Breast epithelium (tissue), 4 donors: ENCODE results near the gene CAMSAP2. TPM values are rescaled to one million over a fixed set of nuclear protein-coding genes. Genes with fewer than 3 reads are reported as not detected.

ENCODE experiments used
- DNase-seq, 2 donors: peaks; one replicate each; pipeline ENCODE4 v3.0.0-alpha.2; 2019; ENCODE audit warnings: low spot score in 2 of 2
- H3K27ac ChIP-seq, 2 donors: fragments of 200-600 bp; sonication (generic) in 1 of 2; one replicate each; pipeline ENCODE4 v1.5.1; 2016 to 2019; ENCODE audit warnings: mild to moderate bottlenecking in 1 of 2
- H3K27me3 ChIP-seq, 2 donors: fragments of 200-600 bp; sonication (generic) in 1 of 2; one replicate each; pipeline versions ENCODE4 v1.5.1 to v1.6.0; 2017 to 2019; ENCODE audit warnings: control low read depth in 1 of 2, mild to moderate bottlenecking in 1 of 2
- H3K36me3 ChIP-seq: fragments of 200-600 bp; one replicate; pipeline ENCODE4 v1.5.1; 2019
- H3K4me1 ChIP-seq, 2 donors: fragments of 200-600 bp; sonication (generic); one replicate each; pipeline ENCODE4 v1.5.1; 2016 to 2019; ENCODE audit warnings: control low read depth in 1 of 2
- H3K4me3 ChIP-seq, 3 donors: fragments of 200-600 bp; sonication (generic); 1 replicate in 2 of 3; 2 replicates in 1 of 3; pipeline ENCODE4 v1.5.1; 2016 to 2019; ENCODE audit warnings: mild to moderate bottlenecking in 3 of 3, moderate library complexity in 2 of 3
- H3K9me3 ChIP-seq, 2 donors: fragments of 200-600 bp; sonication (generic) in 1 of 2; one replicate each; pipeline ENCODE4 v1.5.1; 2016 to 2019; ENCODE audit warnings: control low read depth in 1 of 2
- CTCF ChIP-seq, 3 donors: fragments of 450-650 bp; IDR thresholded peaks; one replicate each; pipeline ENCODE4 v1.5.1; 2016 to 2017; ENCODE audit warnings: antibody characterized with exemption in 3 of 3, mild to moderate bottlenecking in 3 of 3, moderate library complexity in 3 of 3
- POLR2A ChIP-seq: fragments of 450-650 bp; IDR thresholded peaks from one replicate; pipeline ENCODE4 v1.6.1; 2016; ENCODE audit warnings: antibody characterized with exemption, mild to moderate bottlenecking, moderate library complexity
- POLR2AphosphoS5 ChIP-seq, 3 donors: sonication (generic); formaldehyde crosslinking; IDR thresholded peaks; one replicate each; pipeline ENCODE4 v1.6.1; 2017; ENCODE audit warnings: antibody characterized with exemption in 3 of 3
- intact Hi-C: fragments of 100-400 bp; cut with DNase I; formaldehyde crosslinking; loops from one replicate; pipeline ENCODE4 v1.15.1; 2023; ENCODE audit warnings: low total_unique reads
- total RNA-seq, 3 donors: library from RNA; depleted of rRNA; stranded (reverse); fragments of >200 nt; gene quantifications; one replicate each; pipeline ENCODE4 v1.1.0, GENCODE V29; 2016

Gene CAMSAP2
- total RNA-seq, 3 donors from 2014 or later = 36.4 to 42.4 (median 38.6) TPM

- Histone ChIP-seq H3K27me3 (peaks cover 11 to 41% of the 10 kb centered on the region in 2 donors), H3K4me1 (peaks cover 0 to 7% of the 10 kb centered on the region in 2 donors), H3K27ac (no peak overlapping the region), H3K4me3 (no peak overlapping the region), H3K36me3 (no peaks in the 10 kb centered on the region), H3K9me3 (no peaks in the 10 kb centered on the region)
- TF ChIP-seq POLR2A (no peak), CTCF (IDR thresholded peaks at IDR 0.05) (no peak), POLR2AphosphoS5 (IDR thresholded peaks at IDR 0.05) (no peak)
- intact Hi-C loops = no loop called here
- DNase-seq = no peak
These were observed 131.2 kb downstream of the CAMSAP2 start for GRCh38 chr1:200869753-200870391.

DNA sequence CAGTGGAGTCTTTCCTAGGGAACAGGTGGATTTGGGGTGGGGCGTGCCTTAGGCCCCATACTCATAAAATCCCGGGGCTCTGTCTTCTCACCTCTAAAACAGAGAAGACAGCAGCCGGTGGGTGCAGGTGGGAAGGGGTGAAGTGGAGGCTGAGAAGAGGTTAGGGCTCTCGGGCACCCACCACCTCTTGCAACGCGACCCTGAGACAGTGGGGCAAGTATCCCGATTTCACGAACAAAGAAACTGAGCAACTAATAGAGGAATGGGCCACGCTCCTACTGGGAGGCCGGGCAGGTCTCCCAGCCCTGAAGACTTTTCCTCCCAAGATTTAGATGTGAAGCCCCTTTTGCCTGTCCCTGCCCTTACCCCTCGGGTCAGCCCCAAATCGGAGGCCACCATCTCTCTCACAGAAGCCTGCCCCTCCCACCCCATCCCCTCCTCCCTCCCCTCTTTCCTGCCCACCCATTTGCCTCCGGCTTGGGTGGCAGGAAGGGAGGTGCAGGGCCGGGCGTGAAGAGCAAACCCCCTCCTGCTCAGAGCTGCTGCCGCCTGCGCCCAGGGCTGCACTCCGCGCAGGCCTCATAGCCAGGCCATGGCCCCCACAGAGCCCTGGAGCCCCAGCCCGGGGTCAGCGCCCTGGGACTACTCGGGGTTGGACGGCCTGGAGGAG lies 133.9 kb downstream of the CAMSAP2 start, which contains the start of gene GPR25:
Gene GPR25 (plus strand): TSS at position 536 of the 670 bp plus-strand sequence. CDS start 57 bp downstream, at position 593.
- no peak for DNase-seq
- intact Hi-C loops = no loop called here
- Histone ChIP-seq H3K27ac (no peak within 1 kb of the TSS), H3K4me1 (peaks cover 0 to 7% of the 10 kb centered on the region in 2 donors), H3K27me3 (peaks cover 11 to 48% of the 10 kb centered on the region in 2 donors), H3K9me3 (no peaks in the 10 kb centered on the region), H3K4me3 (peak within 1 kb of the TSS in 2 of 3 donors; percentile 23 to 63), H3K36me3 (no peaks in the 10 kb centered on the region)
- TF ChIP-seq POLR2A (no peak), POLR2AphosphoS5 (IDR thresholded peaks at IDR 0.05) (no peak), CTCF (IDR thresholded peaks at IDR 0.05) (no peak)

DNA sequence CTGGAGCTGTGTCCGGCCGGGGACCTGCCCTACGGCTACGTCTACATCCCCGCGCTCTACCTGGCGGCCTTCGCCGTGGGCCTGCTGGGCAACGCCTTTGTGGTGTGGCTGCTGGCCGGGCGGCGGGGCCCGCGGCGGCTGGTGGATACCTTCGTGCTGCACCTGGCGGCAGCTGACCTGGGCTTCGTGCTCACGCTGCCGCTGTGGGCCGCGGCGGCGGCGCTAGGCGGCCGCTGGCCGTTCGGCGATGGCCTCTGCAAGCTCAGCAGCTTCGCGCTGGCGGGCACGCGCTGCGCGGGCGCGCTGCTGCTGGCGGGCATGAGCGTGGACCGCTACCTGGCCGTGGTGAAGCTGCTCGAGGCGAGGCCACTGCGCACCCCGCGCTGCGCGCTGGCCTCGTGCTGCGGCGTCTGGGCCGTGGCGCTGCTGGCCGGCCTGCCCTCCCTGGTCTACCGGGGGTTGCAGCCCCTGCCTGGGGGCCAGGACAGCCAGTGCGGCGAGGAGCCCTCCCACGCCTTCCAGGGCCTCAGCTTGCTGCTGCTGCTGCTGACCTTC lies 134.5 kb downstream of the CAMSAP2 start:
- no peak overlapping the region for H3K27ac ChIP-seq
- H3K36me3 ChIP-seq = no peaks in the 10 kb centered on the region
- DNase-seq = no peak
- peaks cover 0 to 7% of the 10 kb centered on the region in 2 donors for H3K4me1 ChIP-seq
- no peaks in the 10 kb centered on the region for H3K9me3 ChIP-seq
- H3K4me3 ChIP-seq = peak overlapping the region in 2 of 3 donors; percentile 23 to 63
- intact Hi-C loops = no loop called here
- TF ChIP-seq CTCF (IDR thresholded peaks at IDR 0.05) = no peak
- no peak for TF ChIP-seq POLR2A
- no peak for TF ChIP-seq POLR2AphosphoS5 (IDR thresholded peaks at IDR 0.05)
- peaks cover 11 to 48% of the 10 kb centered on the region in 2 donors for H3K27me3 ChIP-seq

GRCh38 chr1:200873671-200874397 lies 135.1 kb downstream of the CAMSAP2 start:
- H3K4me1 ChIP-seq = peaks cover 0 to 7% of the 10 kb centered on the region in 2 donors
- H3K9me3 ChIP-seq = no peaks in the 10 kb centered on the region
- no peaks in the 10 kb centered on the region for H3K36me3 ChIP-seq
- no peak overlapping the region for H3K27ac ChIP-seq
- H3K4me3 ChIP-seq = peak overlapping the region in 2 of 3 donors; percentile 23 to 63
- DNase-seq = no peak
- peaks cover 11 to 48% of the 10 kb centered on the region in 2 donors for H3K27me3 ChIP-seq
- intact Hi-C loops = no loop called here
- TF ChIP-seq POLR2AphosphoS5 (IDR thresholded peaks at IDR 0.05) (no peak), CTCF (IDR thresholded peaks at IDR 0.05) (no peak), POLR2A (no peak)
